ENCODE results near the gene CBX8. TPM values are rescaled to one million over a fixed set of nuclear protein-coding genes. Genes with fewer than 3 reads are reported as not detected.
A peak's percentile ranks its signal among the peaks of the same experiment; 100 is the strongest.

CBX8 gene
- total and polyA plus RNA-seq, 2 of the 8 experiments (the other 6 are each of a cell fraction or from before 2014, with no cell fraction given) = 0.09 to 2.1 TPM

DNA sequence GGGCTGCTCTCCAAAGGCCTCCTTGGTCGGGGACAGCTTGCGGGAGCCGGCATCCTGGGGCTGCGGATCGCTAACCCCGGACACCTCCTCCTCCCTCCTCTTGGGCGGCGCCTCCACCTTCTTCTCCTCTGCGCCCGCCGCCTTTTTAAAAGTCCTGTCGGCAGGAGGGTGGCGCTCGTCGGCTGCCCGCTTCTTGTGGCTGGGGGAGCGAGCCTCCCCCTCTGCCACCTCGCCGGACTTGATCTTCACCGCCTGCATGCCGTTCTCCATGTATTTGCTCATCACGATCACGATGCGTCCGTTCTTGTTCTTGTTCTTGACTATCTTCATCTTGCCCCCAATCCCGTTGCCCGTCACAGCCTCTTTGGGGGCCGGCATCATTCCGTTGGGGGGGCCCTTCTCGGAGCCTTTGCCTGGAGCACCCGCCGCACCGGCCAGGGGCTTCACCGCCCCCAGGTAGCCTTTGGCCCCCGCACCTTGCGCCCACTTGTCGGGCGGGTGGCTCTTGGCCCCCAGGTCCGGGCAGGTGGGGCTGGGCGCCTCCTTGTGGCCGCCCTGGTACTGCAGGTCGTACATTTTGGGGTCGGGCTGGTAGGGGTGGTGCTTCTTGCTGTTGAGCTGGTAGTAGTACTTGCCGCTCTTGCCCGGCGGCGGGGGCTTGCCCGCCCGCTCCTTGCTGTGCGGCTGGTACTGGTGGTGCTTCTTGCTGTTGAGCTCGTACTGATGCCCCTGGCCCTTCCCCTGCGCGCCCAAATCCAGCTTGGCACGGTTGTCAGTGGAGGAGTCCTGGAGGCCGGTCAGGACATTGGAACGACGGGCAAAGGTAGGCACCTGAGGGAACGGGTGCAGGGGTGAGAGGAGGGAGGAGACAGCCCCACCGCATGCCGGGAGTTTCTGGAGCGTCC lies 37.9 kb upstream of the CBX8 start (continued):
- TF ChIP-seq RFX5 (IDR thresholded peaks at IDR 0.05; ENCODE audit: borderline replicate concordance, low read depth, low read length) (no peak), CHD1 (IDR thresholded peaks at IDR 0.05; ENCODE audit: low read depth, low read length) (no peak), BCL11A (IDR thresholded peaks at IDR 0.05; ENCODE audit: low read depth in 2 of 2, low read length in 2 of 2) (no peak), HDAC2 (IDR thresholded peaks at IDR 0.05; ENCODE audit: borderline replicate concordance in 1 of 2, low read depth in 2 of 2, low read length in 2 of 2) (no peak), EZH2 (IDR thresholded peaks at IDR 0.05; ENCODE audit: low read depth, low read length, severe bottlenecking) (peak; percentile 4), RXRA (IDR thresholded peaks at IDR 0.05; ENCODE audit: insufficient read depth, low read depth, low read length) (no peak), RNF2 (IDR thresholded peaks at IDR 0.05; ENCODE audit: borderline replicate concordance, low read depth, low read length, missing control alignments, poor library complexity, severe bottlenecking) (peak; percentile 40), TEAD4 (IDR thresholded peaks at IDR 0.05; ENCODE audit: low read depth, low read length) (no peak), SP4 (IDR thresholded peaks at IDR 0.05; ENCODE audit: low read length) (no peak; the same call in 1 of the 2 replicates), SIN3A (conservative IDR thresholded peaks at IDR 0.05 in 1 of 2, IDR thresholded peaks at IDR 0.05 in 1 of 2; ENCODE audit: low read depth in 1 of 2, low read length in 2 of 2) (0 out of 4 replicates have a peak, but pooled peaks of 1 of the 2 experiments have one; percentile 5), TAF7 (optimal IDR thresholded peaks at IDR 0.05; ENCODE audit: borderline replicate concordance, low read depth, low read length) (no peak), RAD21 (IDR thresholded peaks at IDR 0.05 in 1 of 2, conservative IDR thresholded peaks at IDR 0.05 in 1 of 2; ENCODE audit: low read depth in 2 of 2, low read length in 2 of 2) (peak; percentile 69 to 74), CBX5 (IDR thresholded peaks at IDR 0.05; ENCODE audit: low read depth, low read length) (no peak), POU5F1 (IDR thresholded peaks at IDR 0.05; ENCODE audit: low read depth, low read length) (no peak), YY1 (IDR thresholded peaks at IDR 0.05; ENCODE audit: low read depth, low read length) (no peak)
- TF ChIP-seq, protein P1, sequence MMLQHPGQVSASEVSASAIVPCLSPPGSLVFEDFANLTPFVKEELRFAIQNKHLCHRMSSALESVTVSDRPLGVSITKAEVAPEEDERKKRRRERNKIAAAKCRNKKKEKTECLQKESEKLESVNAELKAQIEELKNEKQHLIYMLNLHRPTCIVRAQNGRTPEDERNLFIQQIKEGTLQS (IDR thresholded peaks at IDR 0.05; ENCODE audit: insufficient read depth, low read depth, low read length) = no peak
- TF ChIP-seq, protein P2, sequence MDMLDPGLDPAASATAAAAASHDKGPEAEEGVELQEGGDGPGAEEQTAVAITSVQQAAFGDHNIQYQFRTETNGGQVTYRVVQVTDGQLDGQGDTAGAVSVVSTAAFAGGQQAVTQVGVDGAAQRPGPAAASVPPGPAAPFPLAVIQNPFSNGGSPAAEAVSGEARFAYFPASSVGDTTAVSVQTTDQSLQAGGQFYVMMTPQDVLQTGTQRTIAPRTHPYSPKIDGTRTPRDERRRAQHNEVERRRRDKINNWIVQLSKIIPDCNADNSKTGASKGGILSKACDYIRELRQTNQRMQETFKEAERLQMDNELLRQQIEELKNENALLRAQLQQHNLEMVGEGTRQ (IDR thresholded peaks at IDR 0.05; ENCODE audit: low read length) = no peak
- TF ChIP-seq, protein P3, sequence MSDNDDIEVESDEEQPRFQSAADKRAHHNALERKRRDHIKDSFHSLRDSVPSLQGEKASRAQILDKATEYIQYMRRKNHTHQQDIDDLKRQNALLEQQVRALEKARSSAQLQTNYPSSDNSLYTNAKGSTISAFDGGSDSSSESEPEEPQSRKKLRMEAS (IDR thresholded peaks at IDR 0.05) = peak; percentile 73

Measured in H1 (cell line).